ENCODE measurements around the gene SLC25A6.

The SLC25A6 gene

GRCh38 chrX:1393871-1394615, 2.1 kb upstream of the SLC25A6 start:
- Mint-ChIP-seq H3K4me3 (peak overlapping the region; percentile 89), H3K36me3 (ENCODE audit: insufficient read depth) (peaks cover 34% of the 10 kb centered on the region), H3K27me3 (no peaks in the 10 kb centered on the region), H3K4me1 (peaks cover 34% of the 10 kb centered on the region), H3K9me3 (no peaks in the 10 kb centered on the region), H3K27ac (ENCODE audit: low read depth) (peak overlapping the region; percentile 86)
- ATAC-seq (replicated peaks; ENCODE audit: extremely low read depth, poor library complexity, severe bottlenecking) = no peak
- DNase-seq (ENCODE audit: low spot score in 2 of 2) = no peak

GRCh38 chrX:1392376-1393068, 609 bp upstream of the SLC25A6 start:
- peaks cover 49% of the 10 kb centered on the region for H3K4me1 Mint-ChIP-seq
- H3K9me3 Mint-ChIP-seq = no peaks in the 10 kb centered on the region
- H3K4me3 Mint-ChIP-seq = peak overlapping the region; percentile 89
- DNase-seq (ENCODE audit: low spot score in 2 of 2) (no peak), ATAC-seq (replicated peaks; ENCODE audit: extremely low read depth, poor library complexity, severe bottlenecking) (peak; percentile 44)
- H3K36me3 Mint-ChIP-seq (ENCODE audit: insufficient read depth) = peaks cover 47% of the 10 kb centered on the region
- H3K27me3 Mint-ChIP-seq = no peaks in the 10 kb centered on the region
- H3K27ac Mint-ChIP-seq (ENCODE audit: low read depth) = peak overlapping the region; percentile 86

GRCh38 chrX:1391370-1391706, 575 bp downstream of the SLC25A6 start:
- Mint-ChIP-seq H3K27ac (ENCODE audit: low read depth) (peak overlapping the region; percentile 86), H3K27me3 (no peaks in the 10 kb centered on the region), H3K9me3 (no peaks in the 10 kb centered on the region), H3K36me3 (ENCODE audit: insufficient read depth) (peaks cover 58% of the 10 kb centered on the region), H3K4me3 (peak overlapping the region; percentile 89), H3K4me1 (peaks cover 51% of the 10 kb centered on the region)
- DNase-seq (ENCODE audit: low spot score in 2 of 2) (no peak), ATAC-seq (replicated peaks; ENCODE audit: extremely low read depth, poor library complexity, severe bottlenecking) (no peak)

GRCh38 chrX:1390621-1391369, 1.1 kb downstream of the SLC25A6 start:
- Mint-ChIP-seq H3K27me3 (no peaks in the 10 kb centered on the region), H3K9me3 (no peaks in the 10 kb centered on the region), H3K4me3 (peak overlapping the region; percentile 89), H3K36me3 (ENCODE audit: insufficient read depth) (peaks cover 62% of the 10 kb centered on the region), H3K4me1 (peaks cover 47% of the 10 kb centered on the region), H3K27ac (ENCODE audit: low read depth) (peak overlapping the region; percentile 86)
- ATAC-seq (replicated peaks; ENCODE audit: extremely low read depth, poor library complexity, severe bottlenecking) (no peak), DNase-seq (ENCODE audit: low spot score in 2 of 2) (no peak)

GRCh38 chrX:1389993-1390285, 2.0 kb downstream of the SLC25A6 start:
- DNase-seq (ENCODE audit: low spot score in 2 of 2) (no peak), ATAC-seq (replicated peaks; ENCODE audit: extremely low read depth, poor library complexity, severe bottlenecking) (no peak)
- no peaks in the 10 kb centered on the region for H3K9me3 Mint-ChIP-seq
- peaks cover 69% of the 10 kb centered on the region for H3K36me3 Mint-ChIP-seq (ENCODE audit: insufficient read depth)
- peak overlapping the region; percentile 89 for H3K4me3 Mint-ChIP-seq
- no peak overlapping the region for H3K27ac Mint-ChIP-seq (ENCODE audit: low read depth)
- H3K27me3 Mint-ChIP-seq = no peaks in the 10 kb centered on the region
- H3K4me1 Mint-ChIP-seq = peaks cover 40% of the 10 kb centered on the region

GRCh38 chrX:1389181-1389992, 2.5 kb downstream of the SLC25A6 start:
- Mint-ChIP-seq H3K36me3 (ENCODE audit: insufficient read depth) (peaks cover 74% of the 10 kb centered on the region), H3K9me3 (no peaks in the 10 kb centered on the region), H3K27me3 (no peaks in the 10 kb centered on the region), H3K27ac (ENCODE audit: low read depth) (peak overlapping the region; percentile 70), H3K4me1 (peaks cover 36% of the 10 kb centered on the region), H3K4me3 (peak overlapping the region; percentile 52)
- ATAC-seq (replicated peaks; ENCODE audit: extremely low read depth, poor library complexity, severe bottlenecking) (no peak), DNase-seq (ENCODE audit: low spot score in 2 of 2) (no peak)

GRCh38 chrX:1388651-1389050, 3.3 kb downstream of the SLC25A6 start:
- Mint-ChIP-seq H3K27me3 (no peaks in the 10 kb centered on the region), H3K9me3 (no peaks in the 10 kb centered on the region), H3K36me3 (ENCODE audit: insufficient read depth) (peaks cover 80% of the 10 kb centered on the region), H3K4me3 (peak overlapping the region; percentile 52), H3K4me1 (peaks cover 29% of the 10 kb centered on the region), H3K27ac (ENCODE audit: low read depth) (peak overlapping the region; percentile 70)
- ATAC-seq (replicated peaks; ENCODE audit: extremely low read depth, poor library complexity, severe bottlenecking) = no peak
- DNase-seq (ENCODE audit: low spot score in 2 of 2) = no peak

GRCh38 chrX:1387141-1387776, 4.7 kb downstream of the SLC25A6 start:
- H3K27ac Mint-ChIP-seq (ENCODE audit: low read depth) = peak overlapping the region; percentile 70
- H3K27me3 Mint-ChIP-seq = no peaks in the 10 kb centered on the region
- H3K36me3 Mint-ChIP-seq (ENCODE audit: insufficient read depth) = peaks cover 89% of the 10 kb centered on the region
- peaks cover 21% of the 10 kb centered on the region for H3K4me1 Mint-ChIP-seq
- no peak for DNase-seq (ENCODE audit: low spot score in 2 of 2)
- H3K9me3 Mint-ChIP-seq = no peaks in the 10 kb centered on the region
- no peak for ATAC-seq (replicated peaks; ENCODE audit: extremely low read depth, poor library complexity, severe bottlenecking)
- peak overlapping the region; percentile 39 for H3K4me3 Mint-ChIP-seq

GRCh38 chrX:1386338-1387127, 5.4 kb downstream of the SLC25A6 start:
- Mint-ChIP-seq H3K9me3 (no peaks in the 10 kb centered on the region), H3K36me3 (ENCODE audit: insufficient read depth) (peaks cover 87% of the 10 kb centered on the region), H3K27ac (ENCODE audit: low read depth) (peak overlapping the region; percentile 35), H3K27me3 (no peaks in the 10 kb centered on the region), H3K4me3 (peak overlapping the region; percentile 13), H3K4me1 (peaks cover 21% of the 10 kb centered on the region)
- DNase-seq (ENCODE audit: low spot score in 2 of 2) (no peak), ATAC-seq (replicated peaks; ENCODE audit: extremely low read depth, poor library complexity, severe bottlenecking) (no peak)

- no peak for ATAC-seq (replicated peaks; ENCODE audit: extremely low read depth, poor library complexity, severe bottlenecking)
- no peak overlapping the region for H3K27ac Mint-ChIP-seq (ENCODE audit: low read depth)
- peaks cover 86% of the 10 kb centered on the region for H3K36me3 Mint-ChIP-seq (ENCODE audit: insufficient read depth)
- H3K4me1 Mint-ChIP-seq = peaks cover 21% of the 10 kb centered on the region
- H3K9me3 Mint-ChIP-seq = no peaks in the 10 kb centered on the region
- DNase-seq (ENCODE audit: low spot score in 2 of 2) = no peak
- H3K27me3 Mint-ChIP-seq = no peaks in the 10 kb centered on the region
- no peak overlapping the region for H3K4me3 Mint-ChIP-seq
These were observed 6.4 kb downstream of the SLC25A6 start for GRCh38 chrX:1385253-1386223.

All from central memory CD8-positive, alpha-beta T cell (primary cell).